WTC11 (cell line): Measurements from ENCODE around the gene DNAH11. TPM values are rescaled to one million over a fixed set of nuclear protein-coding genes. Genes with fewer than 3 reads are reported as not detected.
A peak's percentile ranks its signal among the peaks of the same experiment; 100 is the strongest.

Experiments used
- ATAC-seq: fragments of 200-7000 bp; cut with Tn5 transposase; 2 replicates; pipeline ENCODE4 v1.10.0; 2021; ENCODE audit warnings: mild to moderate bottlenecking, moderate library complexity
- CTCF ChIA-PET: fragments of 300-600 bp; sonication (Branson Sonifier 250); formaldehyde crosslinking; loops from one replicate; lab custom pipeline; 2021; ENCODE audit warnings: antibody characterized with exemption; lab: Charles Lee
- POLR2A ChIA-PET: fragments of 350-600 bp; sonication (Branson Sonifier 250); formaldehyde crosslinking; loops from one replicate; lab custom pipeline; 2021; ENCODE audit warnings: antibody characterized with exemption; lab: Charles Lee
- DNase-seq: peaks from one replicate; pipeline ENCODE4 v3.0.0; 2021; ENCODE audit warnings: low spot score
- H3K27ac Mint-ChIP-seq: 2 replicates; pipeline ENCODE4 v1.8.0; 2021; ENCODE audit warnings: mixed read lengths
- H3K27me3 Mint-ChIP-seq: 2 replicates; pipeline ENCODE4 v1.8.0; 2021; ENCODE audit warnings: low read depth, mild to moderate bottlenecking, moderate library complexity, mixed read lengths
- H3K36me3 Mint-ChIP-seq: 2 replicates; pipeline ENCODE4 v1.8.0; 2021; ENCODE audit warnings: mixed read lengths
- H3K4me1 Mint-ChIP-seq: 2 replicates; pipeline ENCODE4 v1.8.0; 2022; ENCODE audit warnings: mixed read lengths
- H3K4me3 Mint-ChIP-seq: 2 replicates; pipeline ENCODE4 v1.8.0; 2021; ENCODE audit warnings: mild to moderate bottlenecking, moderate library complexity, mixed read lengths
- H3K9me3 Mint-ChIP-seq: 2 replicates; pipeline ENCODE4 v1.8.0; 2021; ENCODE audit warnings: mixed read lengths
- ELF4 ChIP-seq: sonication (generic); formaldehyde crosslinking; IDR thresholded peaks from 2 replicates; pipeline ENCODE4 v1.8.1; 2022; ENCODE audit warnings: low read depth, mild to moderate bottlenecking, moderate library complexity, missing genetic modification reagents
- EMX1 ChIP-seq: fragments of 250-450 bp; sonication (Bioruptor Pico); IDR thresholded peaks from 2 replicates; pipeline ENCODE4 v1.8.0; 2021; ENCODE audit warnings: mild to moderate bottlenecking
- ETV6 ChIP-seq: sonication (generic); formaldehyde crosslinking; IDR thresholded peaks from 2 replicates; pipeline ENCODE4 v1.8.1; 2022; ENCODE audit warnings: mild to moderate bottlenecking, missing genetic modification reagents
- GRHL2 ChIP-seq: fragments of 250-450 bp; sonication (Bioruptor Pico); IDR thresholded peaks from 2 replicates; pipeline ENCODE4 v1.8.0; 2022; ENCODE audit warnings: mild to moderate bottlenecking, moderate library complexity; ENCODE audit not compliant: insufficient replicate concordance, severe bottlenecking
- GTF2I ChIP-seq: fragments of 250-450 bp; sonication (Bioruptor Pico); conservative IDR thresholded peaks from 2 replicates; pipeline ENCODE4 v1.4.0; 2021; ENCODE audit warnings: mild to moderate bottlenecking
- JUN ChIP-seq: sonication (generic); formaldehyde crosslinking; IDR thresholded peaks from 2 replicates; pipeline ENCODE4 v1.8.0; 2023; ENCODE audit warnings: mild to moderate bottlenecking, missing genetic modification reagents
- KAT7 ChIP-seq: sonication (generic); formaldehyde crosslinking; IDR thresholded peaks from 2 replicates; pipeline ENCODE4 v1.8.1; 2023; ENCODE audit warnings: missing genetic modification reagents, mild to moderate bottlenecking, borderline replicate concordance
- NFATC4 ChIP-seq: fragments of 250-450 bp; sonication (Bioruptor Pico); IDR thresholded peaks from 2 replicates; pipeline ENCODE4 v1.9.0; 2021; ENCODE audit warnings: mild to moderate bottlenecking
- NFE2L1 ChIP-seq: sonication (generic); formaldehyde crosslinking; IDR thresholded peaks from 2 replicates; pipeline ENCODE4 v1.8.1; 2023; ENCODE audit warnings: missing genetic modification reagents
- NFYB ChIP-seq: sonication (generic); formaldehyde crosslinking; conservative IDR thresholded peaks from 2 replicates; pipeline ENCODE4 v1.8.0; 2022; ENCODE audit warnings: low read depth, missing genetic modification reagents
- NR3C1 ChIP-seq: sonication (generic); formaldehyde crosslinking; conservative IDR thresholded peaks from 2 replicates; pipeline ENCODE4 v1.8.1; 2023; ENCODE audit warnings: low read depth, mild to moderate bottlenecking, missing genetic modification reagents
- RORB ChIP-seq: fragments of 250-450 bp; sonication (Bioruptor Pico); IDR thresholded peaks from 2 replicates; pipeline ENCODE4 v1.9.0; 2021; ENCODE audit warnings: mild to moderate bottlenecking
- SOX15 ChIP-seq: fragments of 250-450 bp; sonication (Bioruptor Pico); IDR thresholded peaks from 2 replicates; pipeline ENCODE4 v1.9.0; 2021; ENCODE audit warnings: mild to moderate bottlenecking
- TEAD4 ChIP-seq: sonication (generic); formaldehyde crosslinking; IDR thresholded peaks from 2 replicates; pipeline ENCODE4 v1.8.0; 2022; ENCODE audit warnings: mild to moderate bottlenecking, missing genetic modification reagents
- ZNF121 ChIP-seq: sonication (generic); formaldehyde crosslinking; IDR thresholded peaks from 2 replicates; pipeline ENCODE4 v1.8.0; 2023; ENCODE audit warnings: missing genetic modification reagents
- ZNF138 ChIP-seq: sonication (generic); formaldehyde crosslinking; conservative IDR thresholded peaks from 2 replicates; pipeline ENCODE4 v1.8.1; 2022; ENCODE audit warnings: mild to moderate bottlenecking, moderate library complexity, missing genetic modification reagents
- ZNF219 ChIP-seq: sonication (generic); formaldehyde crosslinking; IDR thresholded peaks from 2 replicates; pipeline ENCODE4 v1.8.0; 2023; ENCODE audit warnings: missing genetic modification reagents, mild to moderate bottlenecking, borderline replicate concordance
- ZNF317 ChIP-seq: sonication (generic); formaldehyde crosslinking; IDR thresholded peaks from 2 replicates; pipeline ENCODE4 v1.8.1; 2023; ENCODE audit warnings: low read depth, mild to moderate bottlenecking, moderate library complexity, missing genetic modification reagents, borderline replicate concordance
- ZNF396 ChIP-seq: fragments of 250-450 bp; sonication (Bioruptor Pico); IDR thresholded peaks from 2 replicates; pipeline ENCODE4 v1.8.0; 2021; ENCODE audit warnings: mild to moderate bottlenecking, moderate library complexity, borderline replicate concordance
- total RNA-seq: library from RNA; stranded (reverse); gene quantifications from 3 replicates; pipeline ENCODE4 v1.2.3, GENCODE V29; 2021
- TF ChIP-seq, protein P1 (sequence below): sonication (generic); formaldehyde crosslinking; IDR thresholded peaks from 2 replicates; pipeline ENCODE4 v1.8.0; 2023; ENCODE audit warnings: missing genetic modification reagents
- TF ChIP-seq, protein P2 (sequence below): sonication (generic); formaldehyde crosslinking; IDR thresholded peaks from 2 replicates; pipeline ENCODE4 v1.8.0; 2023; ENCODE audit warnings: mild to moderate bottlenecking, missing genetic modification reagents
- TF ChIP-seq, protein P3 (sequence below): fragments of 250-450 bp; sonication (Bioruptor Pico); IDR thresholded peaks from 2 replicates; pipeline ENCODE4 v1.9.0; 2021; ENCODE audit warnings: moderate library complexity, mild to moderate bottlenecking, inconsistent platforms, borderline replicate concordance
- TF ChIP-seq, protein P4 (sequence below): sonication (generic); formaldehyde crosslinking; IDR thresholded peaks from 2 replicates; pipeline ENCODE4 v1.8.0; 2022; ENCODE audit warnings: mild to moderate bottlenecking, missing genetic modification reagents
- TF ChIP-seq, protein P5 (sequence below): sonication (generic); formaldehyde crosslinking; IDR thresholded peaks from 2 replicates; pipeline ENCODE4 v1.8.0; 2022; ENCODE audit warnings: mild to moderate bottlenecking, missing genetic modification reagents
- TF ChIP-seq, protein P6 (sequence below): sonication (generic); formaldehyde crosslinking; IDR thresholded peaks from 2 replicates; pipeline ENCODE4 v1.8.0; 2022; ENCODE audit warnings: mild to moderate bottlenecking, missing genetic modification reagents
- TF ChIP-seq, protein P7 (sequence below): sonication (generic); formaldehyde crosslinking; IDR thresholded peaks from 2 replicates; pipeline ENCODE4 v1.8.1; 2023; ENCODE audit warnings: mild to moderate bottlenecking, missing genetic modification reagents, moderate library complexity
- TF ChIP-seq, protein P8 (sequence below): fragments of 250-450 bp; sonication (Bioruptor Pico); IDR thresholded peaks from 2 replicates; pipeline ENCODE4 v1.9.0; 2021; ENCODE audit warnings: mild to moderate bottlenecking

Gene DNAH11
- total RNA-seq, 1 experiment from 2014 or later = 6.4 TPM

DNA sequence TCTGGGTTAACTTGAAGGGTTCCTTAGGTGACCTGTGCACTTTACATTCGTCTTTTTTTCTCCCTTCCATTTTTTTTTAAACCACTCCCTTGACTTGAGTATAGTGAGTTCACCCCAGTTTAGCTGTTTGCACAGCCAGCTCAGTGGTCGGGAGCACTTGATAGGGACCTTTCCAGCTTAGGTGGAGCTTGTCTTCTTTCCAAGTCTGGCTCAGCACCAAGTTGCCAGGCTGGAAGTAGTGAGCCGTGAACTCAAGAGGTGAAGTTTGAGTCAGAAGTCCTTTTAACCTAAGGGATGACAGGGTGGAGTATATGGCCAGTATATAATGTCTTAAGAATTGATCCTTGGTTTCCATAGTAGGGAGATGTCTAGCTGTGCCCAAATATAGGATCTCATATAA is 7.2 kb downstream of the DNAH11 start:
- ChIA-PET POLR2A (no interaction called here), CTCF (interaction anchor here (0.5 to 1.1 kb wide), 2 partner anchors 17 to 456 kb away, joined by 3 to 4 read pairs; no protein-coding TSS in a partner anchor)
- no peaks in the 10 kb centered on the region for H3K27me3 Mint-ChIP-seq
- ATAC-seq = no peak
- TF ChIP-seq ZNF396 (no peak), NR3C1 (no peak), GRHL2 (no peak), NFYB (CRISPR knock-in tag) (no peak), GTF2I (CRISPR knock-in tag) (no peak), NFATC4 (no peak), ZNF317 (CRISPR knock-in tag) (no peak), EMX1 (no peak), ELF4 (no peak), ZNF138 (CRISPR knock-in tag) (no peak), KAT7 (CRISPR knock-in tag) (no peak), TEAD4 (CRISPR knock-in tag) (no peak)
- TF ChIP-seq, protein P1, sequence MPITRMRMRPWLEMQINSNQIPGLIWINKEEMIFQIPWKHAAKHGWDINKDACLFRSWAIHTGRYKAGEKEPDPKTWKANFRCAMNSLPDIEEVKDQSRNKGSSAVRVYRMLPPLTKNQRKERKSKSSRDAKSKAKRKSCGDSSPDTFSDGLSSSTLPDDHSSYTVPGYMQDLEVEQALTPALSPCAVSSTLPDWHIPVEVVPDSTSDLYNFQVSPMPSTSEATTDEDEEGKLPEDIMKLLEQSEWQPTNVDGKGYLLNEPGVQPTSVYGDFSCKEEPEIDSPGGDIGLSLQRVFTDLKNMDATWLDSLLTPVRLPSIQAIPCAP = no peak
- TF ChIP-seq, protein P2, sequence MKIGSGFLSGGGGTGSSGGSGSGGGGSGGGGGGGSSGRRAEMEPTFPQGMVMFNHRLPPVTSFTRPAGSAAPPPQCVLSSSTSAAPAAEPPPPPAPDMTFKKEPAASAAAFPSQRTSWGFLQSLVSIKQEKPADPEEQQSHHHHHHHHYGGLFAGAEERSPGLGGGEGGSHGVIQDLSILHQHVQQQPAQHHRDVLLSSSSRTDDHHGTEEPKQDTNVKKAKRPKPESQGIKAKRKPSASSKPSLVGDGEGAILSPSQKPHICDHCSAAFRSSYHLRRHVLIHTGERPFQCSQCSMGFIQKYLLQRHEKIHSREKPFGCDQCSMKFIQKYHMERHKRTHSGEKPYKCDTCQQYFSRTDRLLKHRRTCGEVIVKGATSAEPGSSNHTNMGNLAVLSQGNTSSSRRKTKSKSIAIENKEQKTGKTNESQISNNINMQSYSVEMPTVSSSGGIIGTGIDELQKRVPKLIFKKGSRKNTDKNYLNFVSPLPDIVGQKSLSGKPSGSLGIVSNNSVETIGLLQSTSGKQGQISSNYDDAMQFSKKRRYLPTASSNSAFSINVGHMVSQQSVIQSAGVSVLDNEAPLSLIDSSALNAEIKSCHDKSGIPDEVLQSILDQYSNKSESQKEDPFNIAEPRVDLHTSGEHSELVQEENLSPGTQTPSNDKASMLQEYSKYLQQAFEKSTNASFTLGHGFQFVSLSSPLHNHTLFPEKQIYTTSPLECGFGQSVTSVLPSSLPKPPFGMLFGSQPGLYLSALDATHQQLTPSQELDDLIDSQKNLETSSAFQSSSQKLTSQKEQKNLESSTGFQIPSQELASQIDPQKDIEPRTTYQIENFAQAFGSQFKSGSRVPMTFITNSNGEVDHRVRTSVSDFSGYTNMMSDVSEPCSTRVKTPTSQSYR = no peak
- TF ChIP-seq, protein P3, sequence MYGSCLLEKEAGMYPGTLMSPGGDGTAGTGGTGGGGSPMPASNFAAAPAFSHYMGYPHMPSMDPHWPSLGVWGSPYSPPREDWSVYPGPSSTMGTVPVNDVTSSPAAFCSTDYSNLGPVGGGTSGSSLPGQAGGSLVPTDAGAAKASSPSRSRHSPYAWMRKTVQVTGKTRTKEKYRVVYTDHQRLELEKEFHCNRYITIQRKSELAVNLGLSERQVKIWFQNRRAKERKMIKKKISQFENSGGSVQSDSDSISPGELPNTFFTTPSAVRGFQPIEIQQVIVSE (CRISPR knock-in tag) = no peak
- no peak overlapping the region for H3K4me3 Mint-ChIP-seq
- 0 out of 2 replicates have a peak, but pooled peaks cover 5% of the 10 kb centered on the region for H3K9me3 Mint-ChIP-seq
- H3K27ac Mint-ChIP-seq = no peak overlapping the region
- no peaks in the 10 kb centered on the region; the same call in 1 of the 2 replicates for H3K36me3 Mint-ChIP-seq
- H3K4me1 Mint-ChIP-seq = peaks cover 35% of the 10 kb centered on the region
- DNase-seq = no peak

DNA sequence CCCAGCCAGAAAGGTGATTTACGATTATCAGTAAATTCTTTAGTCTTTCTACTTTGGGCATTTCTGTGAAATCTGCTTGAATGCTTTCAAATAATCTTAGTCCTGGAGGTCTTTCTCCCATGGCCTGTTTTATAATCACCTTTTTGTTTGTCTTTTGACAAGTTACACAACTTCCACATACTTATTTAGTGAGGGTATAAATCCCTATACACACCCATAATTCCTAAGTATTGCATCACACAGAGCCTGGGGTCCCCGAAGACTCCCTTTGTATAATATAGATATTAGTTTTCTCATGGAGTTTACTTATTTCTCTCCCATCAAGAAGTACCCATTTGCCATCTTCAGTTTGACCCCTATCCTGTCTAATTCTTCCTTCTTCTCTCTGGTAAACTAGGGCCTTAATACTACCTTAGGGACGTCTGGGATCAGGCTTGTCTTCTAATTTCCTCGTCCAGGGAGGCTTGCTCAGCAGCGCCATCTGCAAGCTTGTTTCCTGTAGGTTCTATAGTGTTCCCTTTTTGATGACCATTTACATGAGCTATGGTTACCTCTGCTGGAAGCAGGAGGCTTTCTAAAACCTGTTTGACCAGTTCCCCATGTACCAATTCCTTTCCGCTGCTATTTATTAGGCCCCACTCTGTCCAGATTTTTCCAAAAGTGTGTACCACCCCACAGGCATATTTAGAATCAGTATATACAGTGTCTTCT is 8.1 kb downstream of the DNAH11 start:
- H3K27ac Mint-ChIP-seq = no peak overlapping the region; the same call in 1 of the 2 replicates

DNA sequence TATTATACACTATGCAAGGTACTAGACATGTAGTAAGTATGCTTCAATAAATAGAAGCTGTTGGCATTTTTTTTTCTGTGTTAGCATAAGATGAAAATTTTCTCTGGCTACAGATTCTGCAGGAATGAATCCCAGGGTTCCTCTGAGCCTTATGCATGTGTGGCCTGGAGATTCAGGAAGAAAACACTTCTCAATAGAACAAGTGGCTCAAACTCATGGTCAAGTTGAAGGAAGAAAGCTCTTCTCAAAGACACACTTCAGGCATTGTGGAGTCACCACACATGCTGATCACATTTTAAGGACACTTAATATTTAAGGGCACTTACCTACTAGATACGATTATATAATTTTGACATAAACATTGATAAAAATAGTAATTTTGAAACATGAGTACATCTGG is 19.5 kb downstream of the DNAH11 start:
- ChIA-PET CTCF (no interaction called here), POLR2A (no interaction called here)
- H3K36me3 Mint-ChIP-seq = peaks cover 5% of the 10 kb centered on the region; the same call in 1 of the 2 replicates
- no peak overlapping the region for H3K4me3 Mint-ChIP-seq
- no peak for DNase-seq
- no peak overlapping the region for H3K27ac Mint-ChIP-seq
- H3K4me1 Mint-ChIP-seq = no peaks in the 10 kb centered on the region
- ATAC-seq = no peak
- no peaks in the 10 kb centered on the region for H3K27me3 Mint-ChIP-seq
- H3K9me3 Mint-ChIP-seq = no peaks in the 10 kb centered on the region
- TF ChIP-seq JUN (no peak), NR3C1 (no peak), KAT7 (CRISPR knock-in tag) (no peak), ELF4 (no peak), ZNF219 (no peak), ZNF121 (CRISPR knock-in tag) (no peak), NFE2L1 (CRISPR knock-in tag) (no peak), ZNF396 (no peak), RORB (no peak)
- TF ChIP-seq, protein P4, sequence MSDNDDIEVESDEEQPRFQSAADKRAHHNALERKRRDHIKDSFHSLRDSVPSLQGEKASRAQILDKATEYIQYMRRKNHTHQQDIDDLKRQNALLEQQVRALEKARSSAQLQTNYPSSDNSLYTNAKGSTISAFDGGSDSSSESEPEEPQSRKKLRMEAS (CRISPR knock-in tag) = no peak
- TF ChIP-seq, protein P5, sequence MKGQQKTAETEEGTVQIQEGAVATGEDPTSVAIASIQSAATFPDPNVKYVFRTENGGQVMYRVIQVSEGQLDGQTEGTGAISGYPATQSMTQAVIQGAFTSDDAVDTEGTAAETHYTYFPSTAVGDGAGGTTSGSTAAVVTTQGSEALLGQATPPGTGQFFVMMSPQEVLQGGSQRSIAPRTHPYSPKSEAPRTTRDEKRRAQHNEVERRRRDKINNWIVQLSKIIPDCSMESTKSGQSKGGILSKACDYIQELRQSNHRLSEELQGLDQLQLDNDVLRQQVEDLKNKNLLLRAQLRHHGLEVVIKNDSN (CRISPR knock-in tag) = no peak
- TF ChIP-seq, protein P6, sequence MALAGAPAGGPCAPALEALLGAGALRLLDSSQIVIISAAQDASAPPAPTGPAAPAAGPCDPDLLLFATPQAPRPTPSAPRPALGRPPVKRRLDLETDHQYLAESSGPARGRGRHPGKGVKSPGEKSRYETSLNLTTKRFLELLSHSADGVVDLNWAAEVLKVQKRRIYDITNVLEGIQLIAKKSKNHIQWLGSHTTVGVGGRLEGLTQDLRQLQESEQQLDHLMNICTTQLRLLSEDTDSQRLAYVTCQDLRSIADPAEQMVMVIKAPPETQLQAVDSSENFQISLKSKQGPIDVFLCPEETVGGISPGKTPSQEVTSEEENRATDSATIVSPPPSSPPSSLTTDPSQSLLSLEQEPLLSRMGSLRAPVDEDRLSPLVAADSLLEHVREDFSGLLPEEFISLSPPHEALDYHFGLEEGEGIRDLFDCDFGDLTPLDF (CRISPR knock-in tag) = no peak
- TF ChIP-seq, protein P7, sequence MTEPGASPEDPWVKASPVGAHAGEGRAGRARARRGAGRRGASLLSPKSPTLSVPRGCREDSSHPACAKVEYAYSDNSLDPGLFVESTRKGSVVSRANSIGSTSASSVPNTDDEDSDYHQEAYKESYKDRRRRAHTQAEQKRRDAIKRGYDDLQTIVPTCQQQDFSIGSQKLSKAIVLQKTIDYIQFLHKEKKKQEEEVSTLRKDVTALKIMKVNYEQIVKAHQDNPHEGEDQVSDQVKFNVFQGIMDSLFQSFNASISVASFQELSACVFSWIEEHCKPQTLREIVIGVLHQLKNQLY (CRISPR knock-in tag) = no peak
- TF ChIP-seq, protein P8, sequence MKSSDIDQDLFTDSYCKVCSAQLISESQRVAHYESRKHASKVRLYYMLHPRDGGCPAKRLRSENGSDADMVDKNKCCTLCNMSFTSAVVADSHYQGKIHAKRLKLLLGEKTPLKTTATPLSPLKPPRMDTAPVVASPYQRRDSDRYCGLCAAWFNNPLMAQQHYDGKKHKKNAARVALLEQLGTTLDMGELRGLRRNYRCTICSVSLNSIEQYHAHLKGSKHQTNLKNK = no peak

More for the DNA sequence above, 8.1 kb downstream of the DNAH11 start:
- peak; percentile 52 for DNase-seq
- POLR2A ChIA-PET = no interaction called here
- Mint-ChIP-seq H3K36me3 (no peaks in the 10 kb centered on the region; the same call in 1 of the 2 replicates), H3K4me1 (peaks cover 26% of the 10 kb centered on the region), H3K9me3 (0 out of 2 replicates have a peak, but pooled peaks cover 5% of the 10 kb centered on the region), H3K4me3 (no peak overlapping the region), H3K27me3 (no peaks in the 10 kb centered on the region)
- CTCF ChIA-PET = interaction anchor here (0.5 to 2.2 kb wide), 23 partner anchors 8 to 783 kb away, joined by 3 to 24 read pairs (median 3); partner anchors contain the start of gene DNAH11
- TF ChIP-seq ETV6 (0 out of 2 replicates have a peak, but pooled peaks have one; percentile 19), SOX15 (CRISPR knock-in tag) (no peak)
- peak; percentile 97 for ATAC-seq
